Measurements from ENCODE around the gene ATG16L1.

ATG16L1 gene

DNA sequence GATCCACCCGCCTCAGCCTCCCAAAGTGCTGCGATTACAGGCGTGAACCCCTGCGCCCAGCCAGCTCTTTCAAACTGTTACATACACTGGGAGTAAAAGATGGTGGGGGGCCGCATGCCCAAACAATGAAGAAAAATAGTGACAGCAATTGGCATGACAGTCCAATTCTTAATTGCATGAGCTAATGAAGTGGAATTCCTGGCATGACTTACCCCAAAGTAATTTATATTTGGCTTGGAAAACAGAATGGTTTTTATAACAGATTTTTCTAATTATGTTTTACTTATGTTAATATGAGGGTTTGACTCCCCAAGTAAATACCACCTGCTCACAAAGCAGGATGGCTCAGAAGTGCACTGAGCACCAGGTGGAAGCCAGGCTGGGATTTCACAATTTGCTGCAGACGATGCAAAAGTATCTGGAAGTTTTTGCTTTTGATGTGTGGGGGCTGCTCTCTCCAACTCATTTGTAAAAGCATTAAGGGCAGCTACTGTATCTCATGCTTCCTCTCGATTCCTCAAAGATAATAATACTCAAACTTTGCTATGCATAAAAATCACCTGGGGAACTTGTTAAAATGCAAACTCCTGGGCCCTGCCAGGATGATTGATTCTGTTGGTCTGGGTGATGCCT is 24.0 kb upstream of the ATG16L1 start:
- DNase-seq: no peak

DNA sequence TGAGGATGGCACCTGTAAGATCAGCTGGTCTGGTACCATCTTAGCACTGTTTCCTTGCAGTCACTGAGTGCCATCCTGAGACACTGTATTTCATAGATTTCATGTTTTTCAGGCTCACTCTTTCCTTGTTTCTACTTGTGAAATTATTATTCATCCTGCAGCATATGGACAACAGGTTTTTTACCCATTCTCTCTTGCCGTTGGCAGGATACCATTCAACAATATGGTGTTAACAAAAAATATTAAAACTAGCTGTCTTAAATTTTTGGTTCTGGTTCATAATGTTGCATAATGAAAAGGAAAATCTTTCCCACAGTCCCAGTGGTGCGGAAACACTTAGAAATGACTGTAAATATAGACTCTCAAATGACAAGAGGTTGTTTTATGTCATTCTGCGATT is 23.1 kb upstream of the ATG16L1 start:
- no peak for DNase-seq

DNA sequence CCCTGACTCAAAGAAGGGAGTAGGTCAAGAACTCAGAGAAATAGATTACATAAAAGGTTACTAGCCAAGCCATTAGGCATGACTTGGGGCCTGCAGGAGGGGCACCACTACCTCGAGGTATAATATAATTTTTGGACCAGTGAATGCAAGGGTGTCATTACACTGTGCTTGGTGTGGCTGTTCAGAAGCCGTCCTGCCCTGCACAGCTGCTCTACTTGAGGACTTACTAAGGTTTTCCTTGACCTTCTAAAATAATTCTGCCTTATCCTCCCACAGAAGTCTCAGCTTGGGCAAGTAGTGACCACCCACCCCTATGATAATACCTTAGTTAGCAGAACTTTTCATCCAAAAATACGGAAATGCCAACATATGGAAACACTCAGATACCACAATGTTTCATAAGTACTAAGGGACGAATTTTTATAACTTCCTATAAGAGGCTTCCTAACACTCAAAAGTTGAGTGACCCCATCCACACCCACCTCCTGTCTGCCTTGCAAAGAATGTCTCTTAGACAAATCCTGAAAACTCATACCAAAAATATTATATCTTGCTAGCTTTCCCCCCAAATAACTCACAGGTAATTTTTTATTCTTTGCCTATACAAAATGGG is 17.7 kb upstream of the ATG16L1 start:
- DNase-seq: no peak

DNA sequence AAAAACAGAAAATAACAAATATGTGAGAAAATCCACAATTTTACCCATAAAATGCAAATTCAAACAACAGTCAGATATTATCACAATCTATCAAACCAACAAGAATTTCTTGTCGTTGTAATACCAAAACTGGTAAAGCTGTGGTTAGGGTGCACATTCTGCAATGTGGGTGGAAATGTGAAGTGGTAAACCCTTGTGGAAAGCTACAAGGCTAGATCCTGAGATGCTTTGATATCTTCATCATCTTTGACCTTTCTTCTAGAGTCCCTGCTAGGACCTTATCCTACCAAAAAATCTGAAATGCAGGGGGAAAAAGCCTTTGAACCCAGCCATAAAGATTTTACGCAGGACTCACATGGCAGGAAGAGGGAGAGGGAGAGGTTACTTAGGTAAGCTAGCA is 17.2 kb upstream of the ATG16L1 start:
- no peak for DNase-seq

DNA sequence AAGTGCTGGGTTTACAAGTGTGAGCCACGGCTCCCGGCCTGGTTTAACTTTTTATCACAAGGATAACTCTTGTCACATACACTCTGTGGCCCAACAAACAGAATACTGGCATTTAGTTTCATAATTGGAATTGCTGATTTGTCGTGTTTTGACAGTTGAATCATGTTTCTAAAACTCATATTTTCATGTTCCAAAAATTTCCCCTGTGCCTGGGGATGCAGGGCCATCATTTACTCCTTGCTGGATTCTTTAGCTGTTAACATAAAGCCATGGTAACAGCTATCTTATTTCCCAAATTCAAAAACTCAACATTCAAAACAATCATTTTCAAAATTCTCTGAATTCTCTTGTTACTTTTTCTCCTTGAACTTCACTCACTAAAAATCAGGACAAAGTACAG is 16.5 kb upstream of the ATG16L1 start:
- DNase-seq: no peak

DNA sequence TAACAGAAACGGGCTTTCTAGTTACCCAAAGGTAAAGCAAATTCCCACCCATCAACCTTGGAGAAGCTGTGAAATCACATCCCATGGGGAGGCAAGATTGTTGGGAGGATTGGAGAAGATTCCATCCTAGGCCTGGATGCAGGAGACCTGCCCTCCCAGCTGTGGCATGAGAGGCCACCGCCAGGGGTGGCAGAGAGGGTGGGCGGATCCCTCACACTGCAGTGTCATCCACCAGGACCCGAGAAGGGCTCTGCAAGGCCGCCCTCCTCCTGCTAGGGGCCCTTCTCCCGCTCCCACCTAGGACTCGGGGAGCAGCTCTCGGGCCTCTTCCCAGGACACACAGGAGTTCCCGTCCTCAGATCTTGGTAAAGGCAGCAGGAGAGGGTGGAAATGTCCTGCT is 15.5 kb upstream of the ATG16L1 start:
- no peak for DNase-seq

DNA sequence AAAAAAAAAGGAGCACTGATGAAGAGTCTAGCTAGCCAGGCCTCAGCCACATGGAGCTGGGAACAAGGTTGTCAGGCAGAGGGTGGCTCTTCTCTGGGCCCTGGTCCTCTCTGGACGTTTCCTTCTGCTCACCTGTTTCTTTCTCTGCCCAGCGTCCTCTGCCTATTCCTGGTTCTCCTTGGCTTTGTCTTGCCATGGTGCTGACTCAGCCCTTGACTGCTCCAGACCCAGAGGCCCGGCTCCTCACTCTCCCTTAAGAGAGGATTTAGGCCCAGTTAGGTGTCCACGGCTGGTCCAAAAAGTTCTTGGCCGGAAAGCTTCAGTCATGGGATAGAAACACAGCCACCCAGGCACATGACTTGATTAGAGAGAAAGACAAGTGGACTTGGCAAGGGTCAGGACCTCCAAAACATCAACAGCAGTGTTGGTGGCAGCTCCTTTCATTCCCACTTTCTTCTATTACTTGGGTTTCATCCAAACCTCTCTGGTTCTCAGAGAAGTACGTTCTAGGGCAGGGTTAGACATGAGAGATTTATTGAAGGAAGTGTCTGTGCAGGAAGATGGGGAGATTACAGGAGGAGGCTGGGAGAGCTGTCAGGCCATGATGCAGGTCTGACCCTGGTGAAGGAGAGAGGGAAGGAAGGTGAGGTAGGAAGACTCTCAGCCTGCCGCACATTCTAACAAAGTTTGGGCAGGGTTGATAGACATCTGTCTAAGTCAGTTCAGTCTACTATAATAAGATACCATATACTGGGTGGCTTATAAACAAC is 14.5 kb upstream of the ATG16L1 start:
- no peak for DNase-seq

DNA sequence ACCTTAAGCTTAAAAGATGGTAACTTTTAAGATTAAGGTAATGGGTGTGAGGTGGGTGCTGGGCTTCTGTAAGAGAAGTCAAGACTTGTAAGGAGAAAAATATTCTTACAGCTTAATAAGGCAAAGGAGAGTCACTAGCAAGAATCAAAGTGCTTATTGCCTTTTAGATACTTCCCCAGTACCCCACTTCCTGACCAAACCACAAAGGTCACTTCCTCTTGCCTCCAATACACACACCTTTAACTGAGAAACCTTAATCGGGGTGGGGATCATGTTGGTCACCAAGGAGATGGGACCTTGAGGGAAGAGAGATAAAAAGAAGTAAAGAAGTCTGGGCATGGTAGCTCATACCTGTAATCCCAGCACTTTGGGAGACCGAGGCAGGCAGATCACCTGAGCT is 10.6 kb upstream of the ATG16L1 start:
- peak; percentile 46 for DNase-seq

DNA sequence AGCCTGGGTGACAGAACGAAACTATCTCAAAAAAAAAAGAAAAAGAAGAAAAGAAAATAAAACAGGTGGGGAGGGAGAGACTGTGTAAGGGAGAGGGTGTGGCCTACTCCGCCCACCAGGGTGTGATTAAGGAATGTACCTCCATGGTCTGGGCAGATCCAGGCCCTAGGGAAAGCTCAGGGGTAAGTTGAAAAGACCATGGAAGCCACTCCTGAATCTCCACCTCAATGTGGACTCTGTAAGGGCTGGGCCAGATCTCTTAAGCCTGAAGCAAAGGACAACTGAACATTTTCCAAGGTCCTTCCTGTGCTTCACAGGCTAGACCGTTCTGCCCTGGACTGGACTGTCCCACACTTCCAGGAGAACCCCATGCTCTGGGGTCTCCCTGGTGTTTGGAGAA is 9.7 kb upstream of the ATG16L1 start:
- DNase-seq: no peak

DNA sequence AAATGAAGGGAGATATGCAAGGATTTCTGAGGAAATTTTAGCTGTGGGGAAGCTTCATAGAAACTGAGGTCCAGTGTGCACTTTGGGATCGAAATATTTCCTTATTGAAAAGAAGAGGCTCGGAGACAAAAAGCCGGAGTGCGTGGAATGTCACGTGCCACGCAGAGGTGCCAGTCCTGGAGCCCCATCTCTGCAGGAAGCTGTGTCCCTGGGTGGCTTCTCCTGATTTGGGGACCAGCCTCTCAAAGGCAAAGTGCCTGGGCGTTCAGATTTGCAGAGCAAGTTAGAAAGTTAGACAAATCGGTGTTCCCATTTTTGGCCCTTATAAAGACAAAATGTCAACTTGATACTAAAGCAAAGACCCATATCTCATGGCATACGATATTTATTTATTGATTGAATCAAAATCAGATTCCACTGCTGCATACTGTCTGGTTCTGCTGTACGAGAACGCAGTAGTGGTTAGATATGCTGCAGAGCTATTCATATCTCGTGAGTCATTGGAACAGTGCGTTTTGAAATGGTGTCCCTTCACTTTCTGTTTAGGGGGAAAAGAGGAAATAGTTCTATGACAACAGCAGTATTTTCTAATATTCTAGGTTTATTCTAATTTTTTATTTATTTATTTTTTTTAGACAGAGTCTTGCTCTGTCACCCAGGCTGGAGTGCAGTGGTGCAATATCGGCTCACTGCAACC is 9.1 kb upstream of the ATG16L1 start:
- DNase-seq: no peak

DNA sequence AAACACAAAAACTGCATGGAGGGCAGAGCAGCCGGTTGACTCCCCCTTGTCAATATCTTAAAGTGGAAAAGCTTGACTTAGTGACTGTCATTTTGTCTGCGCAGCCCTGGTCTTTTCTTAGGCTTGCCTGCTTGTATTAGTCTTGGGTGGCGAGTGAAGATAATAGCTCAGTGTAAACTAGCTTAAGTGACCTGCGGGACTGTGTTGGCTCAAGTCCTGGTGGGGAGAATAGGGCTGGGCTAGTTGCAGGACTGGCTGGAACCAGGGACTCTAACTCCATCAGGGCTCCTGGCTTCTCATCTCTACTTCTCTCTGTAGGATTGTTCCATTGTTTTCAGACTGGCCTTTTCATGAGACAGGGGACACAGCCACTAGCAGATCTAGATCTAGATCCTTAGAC is 8.1 kb upstream of the ATG16L1 start:
- no peak for DNase-seq

DNA sequence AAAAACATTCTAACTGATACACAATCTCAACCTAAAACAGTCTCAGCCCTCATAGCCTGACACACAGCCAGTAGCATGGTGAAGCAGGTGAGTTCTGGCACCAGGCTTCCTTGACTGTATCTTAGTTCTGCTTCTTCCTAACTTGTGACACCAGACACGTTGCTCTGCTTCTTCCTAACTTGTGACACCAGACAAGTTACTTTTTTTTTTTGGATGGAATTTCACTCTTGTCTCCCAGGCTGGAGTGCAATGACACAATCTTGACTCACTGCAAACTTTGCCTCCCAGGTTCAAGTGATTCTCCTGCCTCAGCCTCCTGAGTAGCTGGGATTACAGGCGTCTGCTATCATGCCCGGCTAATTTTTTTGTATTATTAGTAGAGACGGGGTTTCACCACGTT is 6.7 kb upstream of the ATG16L1 start:
- no peak for DNase-seq

DNA sequence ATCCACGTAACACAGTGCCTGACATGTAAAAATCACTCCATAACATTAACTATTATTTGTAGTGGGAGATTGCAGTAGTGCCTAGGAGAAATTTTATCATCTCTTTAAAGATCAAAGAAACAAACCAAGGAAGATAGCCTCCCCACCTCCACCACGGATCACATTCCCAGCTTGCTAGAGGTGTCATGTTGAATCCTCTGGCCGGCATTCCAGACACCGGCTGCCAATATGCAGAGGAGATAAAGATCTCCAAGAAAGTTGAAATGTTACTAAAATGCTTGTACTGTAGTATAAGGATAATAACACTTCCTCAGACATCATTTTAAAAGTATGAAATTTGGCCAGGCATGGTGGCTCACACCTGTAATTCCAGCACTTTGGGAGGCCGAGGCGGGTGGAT is 6.1 kb upstream of the ATG16L1 start:
- no peak for DNase-seq

DNA sequence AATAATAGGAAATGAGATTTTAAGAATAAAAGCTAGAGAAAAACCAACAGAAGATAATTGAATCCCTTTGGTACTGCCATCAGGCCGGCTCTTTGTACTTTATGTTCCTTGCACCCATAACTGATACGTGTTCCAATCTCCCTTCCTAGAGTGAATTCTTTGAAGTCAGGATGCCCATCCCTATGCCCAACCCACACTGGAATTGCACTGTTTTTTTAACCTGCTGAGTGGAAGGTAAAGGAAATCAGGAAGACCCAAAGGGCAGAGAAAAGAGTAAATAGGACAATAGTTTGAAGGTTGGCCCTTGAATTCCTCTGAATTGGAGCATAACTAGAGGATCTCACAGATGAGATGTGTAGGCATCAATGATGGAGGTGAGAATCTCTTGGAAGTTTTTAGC is 4.4 kb upstream of the ATG16L1 start:
- no peak for DNase-seq

DNA sequence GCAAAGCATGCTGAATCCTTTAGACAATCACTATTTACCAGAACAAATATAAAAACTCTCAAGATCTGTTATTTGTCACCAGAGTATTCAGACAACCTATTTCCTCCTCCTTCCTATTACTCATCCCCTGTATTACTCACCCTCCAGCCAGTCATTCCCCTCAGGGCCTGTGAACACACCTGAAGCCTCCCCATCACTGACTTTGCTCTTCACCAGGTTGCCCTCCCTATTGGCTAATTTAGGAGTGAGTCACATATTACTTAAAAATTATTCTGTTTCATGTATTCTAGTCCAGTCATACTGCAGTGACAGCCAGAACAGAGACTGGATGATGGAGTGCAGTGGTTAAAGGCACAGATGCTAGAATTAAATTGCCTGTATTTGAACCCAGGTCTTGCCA is 3.7 kb upstream of the ATG16L1 start:
- peak; percentile 44 for DNase-seq

DNA sequence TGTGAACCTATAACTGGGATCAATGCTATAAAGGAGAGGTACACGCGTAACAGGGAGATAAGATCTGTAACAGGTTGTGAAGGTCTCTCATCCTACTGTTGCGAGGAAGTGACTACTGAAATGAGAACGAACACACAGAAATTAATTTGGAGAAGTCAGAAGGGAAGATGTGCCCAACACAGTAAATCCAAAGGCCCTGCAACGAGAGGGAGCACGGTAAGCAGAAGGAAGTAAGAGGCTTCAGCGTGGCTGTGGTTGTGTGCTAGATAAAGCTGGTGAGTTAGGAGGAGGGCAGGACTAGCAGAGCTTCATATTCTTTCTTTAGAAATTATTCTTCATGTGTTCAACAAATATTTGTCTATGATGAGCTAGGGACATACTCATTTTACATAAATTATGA is 2.5 kb upstream of the ATG16L1 start:
- DNase-seq: peak; percentile 22

DNA sequence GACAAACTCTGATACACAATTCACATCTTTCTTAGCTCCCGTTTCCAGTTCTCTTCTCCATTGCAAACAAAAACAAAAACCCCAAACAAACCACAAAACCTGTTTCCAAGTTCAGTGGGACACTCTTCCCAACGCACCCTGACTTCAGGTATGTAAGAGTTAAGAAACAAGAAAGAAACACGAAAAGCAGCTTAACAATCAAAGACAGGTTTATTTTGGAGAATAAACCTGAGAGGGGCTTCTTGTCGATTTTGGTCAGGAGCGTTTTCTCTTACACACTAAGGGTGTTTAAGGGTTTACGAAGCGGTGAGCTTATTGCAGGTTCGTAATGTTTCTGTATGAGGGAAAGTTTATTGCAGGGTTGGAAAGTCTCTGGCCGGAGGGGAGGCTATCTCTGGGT is 905 bp upstream of the ATG16L1 start:
- no peak for DNase-seq

DNA sequence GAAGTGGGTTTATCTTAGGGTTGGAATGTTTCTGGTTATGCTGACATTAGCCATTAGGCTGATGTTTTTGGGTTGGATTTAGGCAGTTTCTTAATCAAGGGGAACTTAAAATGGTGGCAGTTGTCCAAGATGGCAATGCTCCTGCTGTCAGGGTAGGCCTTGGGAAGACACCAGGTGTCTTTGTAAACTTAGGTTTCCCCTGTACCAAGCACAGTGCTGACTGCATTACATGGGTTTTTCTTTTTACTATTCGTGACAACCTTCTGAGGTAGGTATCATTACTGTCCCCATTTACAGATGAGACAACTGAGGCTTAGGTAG is 528 bp upstream of the ATG16L1 start:
- DNase-seq: no peak

DNA sequence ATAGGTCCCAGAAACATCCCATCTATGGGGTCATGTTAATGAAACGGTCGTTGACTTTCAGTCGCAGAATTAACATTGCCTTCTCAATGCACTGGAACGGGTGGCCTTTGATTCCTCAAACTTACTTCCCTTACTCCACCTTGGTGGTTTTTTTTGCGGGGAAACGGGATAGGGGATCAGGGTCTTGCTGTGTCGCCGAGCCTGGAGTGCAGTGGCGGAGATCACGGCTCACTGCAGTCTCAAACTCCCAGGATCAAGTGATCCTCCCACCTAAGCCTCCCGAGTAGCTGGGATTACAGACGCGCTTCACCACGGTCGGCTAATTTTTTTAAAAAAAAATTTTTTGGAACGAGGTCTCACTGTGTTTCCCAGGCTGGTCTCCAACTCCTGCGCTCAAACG is 754 bp downstream of the ATG16L1 start:
- no peak for DNase-seq

DNA sequence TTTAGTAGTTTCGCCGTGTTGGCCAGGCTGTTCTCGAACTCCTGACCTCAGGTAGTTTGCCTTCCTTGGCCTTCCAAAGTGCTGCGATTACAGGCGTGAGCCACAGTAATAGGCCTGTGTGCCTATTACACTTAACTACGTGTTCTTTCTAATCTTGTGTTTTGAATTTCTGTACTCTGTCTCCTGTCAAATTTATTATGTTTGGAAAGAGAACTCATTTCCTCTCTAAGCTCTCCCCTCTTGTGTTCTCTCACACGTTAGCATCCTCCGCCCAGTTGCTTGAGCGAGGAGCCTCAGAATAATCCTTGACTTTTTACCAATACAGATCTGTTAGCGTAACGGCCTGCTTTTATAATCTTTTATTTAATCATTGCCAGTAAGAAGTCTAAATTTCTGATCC is 3.7 kb downstream of the ATG16L1 start:
- DNase-seq: no peak

DNA sequence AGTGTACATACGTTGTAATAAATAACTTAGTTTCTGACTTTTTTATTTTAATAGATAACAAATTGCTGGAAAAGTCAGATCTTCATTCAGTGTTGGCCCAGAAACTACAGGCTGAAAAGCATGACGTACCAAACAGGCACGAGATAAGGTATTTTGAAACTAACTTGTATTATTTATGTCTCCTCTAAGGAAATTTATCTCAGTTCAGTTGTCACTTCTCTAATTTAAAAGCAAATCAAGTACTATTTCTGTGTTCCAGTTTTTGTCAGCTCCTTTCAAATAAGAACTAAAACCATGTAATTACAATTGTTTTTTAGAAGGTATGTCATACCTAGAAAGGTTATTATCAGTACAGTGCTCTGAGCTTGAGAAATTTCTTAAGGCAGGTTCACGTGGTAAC is 4.6 kb downstream of the ATG16L1 start:
- DNase-seq: no peak

DNA sequence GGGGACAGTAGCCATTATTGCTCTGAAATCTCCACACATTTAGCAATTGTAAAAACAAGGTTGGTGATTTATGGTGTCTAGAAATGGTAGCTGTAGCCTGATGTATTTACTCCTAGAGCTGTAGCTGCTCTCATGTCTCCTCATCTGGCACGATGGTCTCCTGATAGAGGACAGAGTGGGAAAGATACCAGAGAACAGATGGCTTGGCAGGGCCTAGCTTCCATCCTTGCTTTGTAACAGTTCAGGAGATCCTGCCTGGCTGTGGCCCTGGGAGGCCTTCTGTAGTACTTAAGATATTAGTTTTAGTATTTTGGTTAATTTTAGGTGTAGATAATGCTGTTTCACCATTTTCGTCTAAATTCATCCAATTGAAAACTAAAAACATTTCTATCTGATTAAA is 6.7 kb downstream of the ATG16L1 start:
- no peak for DNase-seq

DNA sequence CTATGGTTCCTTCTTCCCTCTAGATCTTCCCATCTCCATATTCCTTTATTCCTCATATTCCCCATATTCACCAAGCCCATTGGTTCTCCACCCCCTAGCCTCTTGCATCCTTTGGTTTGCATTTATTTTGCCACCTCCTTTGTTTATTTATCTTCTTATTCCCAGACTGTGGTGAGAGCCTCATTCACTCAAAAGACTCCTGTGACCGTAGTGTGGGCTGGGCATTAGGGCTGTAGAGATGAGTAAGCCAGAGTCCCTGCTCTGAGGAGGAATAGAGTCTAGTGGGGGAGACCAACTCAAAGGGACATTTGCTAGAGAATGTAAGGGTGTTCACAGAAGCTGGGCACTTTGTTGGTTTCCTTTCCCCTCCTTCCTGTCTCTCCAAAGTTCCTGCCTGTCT is 8.3 kb downstream of the ATG16L1 start:
- no peak for DNase-seq

DNA sequence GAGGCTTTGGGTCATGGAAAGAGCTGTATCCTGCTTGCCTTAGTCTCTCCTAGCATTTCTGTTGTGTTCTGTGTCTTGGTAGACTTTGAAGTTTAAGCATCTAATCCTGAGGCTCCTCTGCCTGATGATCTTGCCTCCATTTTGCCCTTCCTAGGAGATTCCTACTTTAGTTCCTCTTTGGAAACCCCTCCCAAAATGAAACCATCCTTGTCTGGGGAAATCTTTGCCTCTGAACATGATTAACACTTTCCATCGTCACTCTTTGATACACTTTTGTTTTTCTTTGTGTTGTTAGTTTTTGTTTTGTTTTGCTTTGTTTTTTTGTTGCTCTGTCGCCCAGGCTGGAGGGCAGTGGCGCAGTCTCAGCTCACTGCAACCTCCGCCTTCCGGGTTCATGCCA is 9.2 kb downstream of the ATG16L1 start:
- no peak for DNase-seq
